DMS53 treated with DMSO at 0.1 percent for 48 hours (cell line): ENCODE data around the gene PAFAH2.

ENCODE experiments used
- DNase-seq: peaks from one replicate; lab custom pipeline; 2025; ENCODE audit not compliant: unreplicated experiment; lab: John Stamatoyannopoulos, UW

PAFAH2 gene

DNA sequence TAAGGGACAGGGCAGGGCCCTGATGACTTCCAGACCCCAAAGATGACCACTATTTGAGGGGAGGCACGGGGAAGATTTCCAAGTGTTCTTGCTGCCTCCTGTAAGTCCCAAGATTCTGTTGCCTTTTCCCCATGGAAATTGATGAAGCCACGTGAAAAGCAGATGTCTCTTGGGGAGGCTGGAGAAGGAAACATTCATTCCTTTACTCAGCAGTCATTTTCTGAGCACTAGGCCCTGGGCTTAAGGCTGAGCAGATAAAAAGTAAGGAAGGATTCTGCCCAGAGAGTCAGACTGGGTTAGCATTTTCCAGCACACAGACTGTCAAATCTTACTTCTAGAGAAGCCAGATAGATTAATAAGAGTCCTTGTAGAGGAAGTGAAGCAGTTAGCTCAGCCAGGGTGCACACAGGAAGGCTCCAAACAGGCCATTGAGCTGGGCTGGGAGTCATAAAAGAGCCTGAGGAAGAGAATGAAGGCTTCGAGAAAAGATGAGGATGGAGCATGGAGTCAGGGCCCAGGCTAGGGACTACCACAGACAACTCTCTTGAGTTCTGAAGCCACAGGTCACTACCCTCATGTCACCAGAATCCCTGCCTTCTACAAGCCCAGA, 33.9 kb upstream of the PAFAH2 start:
- no peak for DNase-seq

- no peak for DNase-seq
These were observed 33.3 kb upstream of the PAFAH2 start for GRCh38 chr1:26031196-26031595.

- no peak for DNase-seq
These were observed 32.1 kb upstream of the PAFAH2 start for GRCh38 chr1:26029864-26030481.

- DNase-seq = no peak
These were observed 31.4 kb upstream of the PAFAH2 start for GRCh38 chr1:26029054-26029863.

- no peak for DNase-seq
These were observed 30.7 kb upstream of the PAFAH2 start for GRCh38 chr1:26028490-26028980.

DNA sequence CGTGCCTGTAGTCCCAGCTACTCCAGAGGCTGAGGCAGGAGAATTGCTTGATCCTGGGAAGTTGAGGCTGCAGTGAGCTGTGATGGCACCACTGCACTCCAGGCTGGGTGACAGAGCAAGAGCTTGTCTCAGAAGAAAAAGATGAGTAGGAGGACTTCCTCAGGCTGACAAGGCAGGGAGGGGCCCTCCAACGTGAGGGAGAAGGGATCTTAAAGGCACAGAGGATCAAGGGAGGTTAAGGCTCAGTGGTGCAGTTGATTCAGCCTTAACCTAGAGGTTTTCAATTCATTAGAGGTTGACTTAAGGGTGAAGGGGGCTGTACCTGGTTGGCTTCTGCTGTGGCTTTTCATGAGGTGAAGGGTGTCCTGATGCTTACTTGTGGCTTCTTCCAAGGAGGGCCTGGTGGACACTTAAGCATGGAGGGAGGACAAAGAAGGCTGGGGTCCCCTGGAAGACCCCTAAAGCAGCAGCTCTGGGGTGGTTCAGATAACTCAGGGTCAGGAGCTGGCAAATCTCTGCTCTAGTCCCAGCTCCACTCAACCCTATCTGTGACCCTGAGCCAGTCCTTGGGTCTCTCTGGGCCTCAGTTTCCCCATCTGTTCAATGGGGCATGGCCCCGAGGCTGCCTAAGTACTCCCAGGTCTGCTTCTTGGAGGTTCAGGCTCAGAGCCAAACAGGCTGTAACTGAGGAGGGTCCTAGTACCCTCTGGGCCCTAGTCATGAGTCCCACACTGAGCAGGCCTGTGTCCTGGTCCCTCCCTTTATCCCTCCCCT, 30.0 kb upstream of the PAFAH2 start:
- DNase-seq = no peak

- DNase-seq = no peak
These were observed 27.7 kb upstream of the PAFAH2 start for GRCh38 chr1:26025517-26025916.

GRCh38 chr1:26025060-26025459, 27.2 kb upstream of the PAFAH2 start:
- DNase-seq = no peak

GRCh38 chr1:26023826-26024225, 26.0 kb upstream of the PAFAH2 start:
- DNase-seq = no peak

- no peak for DNase-seq
These were observed 25.1 kb upstream of the PAFAH2 start for GRCh38 chr1:26023009-26023408.

DNA sequence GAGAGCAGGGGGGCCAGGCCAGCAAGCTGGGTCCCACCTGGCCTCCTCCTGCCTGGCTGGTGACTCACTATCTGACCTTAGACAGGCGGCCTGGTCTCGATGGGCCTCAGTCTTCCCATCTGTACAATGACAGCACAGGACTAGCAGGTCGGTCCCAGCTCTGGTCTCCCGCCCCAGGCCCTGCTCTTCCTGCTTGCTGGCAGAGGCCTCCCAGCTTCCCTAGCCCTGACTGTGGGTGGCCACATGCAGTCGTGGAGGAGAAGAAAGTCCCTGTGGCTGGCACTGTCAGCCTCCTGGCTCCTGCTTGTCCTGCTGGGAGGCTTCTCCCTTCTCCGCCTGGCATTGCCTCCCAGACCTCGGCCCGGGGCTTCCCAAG, 24.5 kb upstream of the PAFAH2 start:
- no peak for DNase-seq

GRCh38 chr1:26021647-26022403, 24.0 kb upstream of the PAFAH2 start, which contains the start of gene EXTL1:
Gene EXTL1, plus strand, starts transcription at chr1:26021775. Its CDS starts 872 bp downstream, at chr1:26022647.
- DNase-seq = no peak

GRCh38 chr1:26020941-26021646, 23.2 kb upstream of the PAFAH2 start:
- no peak for DNase-seq

DNA sequence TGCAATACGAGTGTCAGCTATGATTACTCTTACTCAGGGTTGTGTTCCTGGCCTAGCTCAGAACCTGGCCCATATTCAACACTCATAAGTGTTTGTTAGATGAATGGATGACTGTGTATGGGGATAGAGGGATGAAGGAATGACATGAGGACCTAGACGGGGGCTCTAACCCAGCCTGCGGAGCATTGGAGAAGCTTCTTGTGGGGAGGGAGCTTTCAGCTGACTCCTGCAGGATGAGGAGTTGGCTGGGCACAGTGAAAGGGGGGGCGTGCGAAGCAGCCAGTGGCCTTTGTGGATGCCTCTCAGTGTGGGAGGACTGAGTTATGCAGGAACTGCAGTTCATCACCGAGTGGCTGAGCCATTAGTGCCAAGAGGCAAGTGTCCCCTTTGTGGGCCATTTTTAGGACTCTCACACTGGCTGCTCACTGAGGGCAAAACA, 22.5 kb upstream of the PAFAH2 start:
- no peak for DNase-seq

DNA sequence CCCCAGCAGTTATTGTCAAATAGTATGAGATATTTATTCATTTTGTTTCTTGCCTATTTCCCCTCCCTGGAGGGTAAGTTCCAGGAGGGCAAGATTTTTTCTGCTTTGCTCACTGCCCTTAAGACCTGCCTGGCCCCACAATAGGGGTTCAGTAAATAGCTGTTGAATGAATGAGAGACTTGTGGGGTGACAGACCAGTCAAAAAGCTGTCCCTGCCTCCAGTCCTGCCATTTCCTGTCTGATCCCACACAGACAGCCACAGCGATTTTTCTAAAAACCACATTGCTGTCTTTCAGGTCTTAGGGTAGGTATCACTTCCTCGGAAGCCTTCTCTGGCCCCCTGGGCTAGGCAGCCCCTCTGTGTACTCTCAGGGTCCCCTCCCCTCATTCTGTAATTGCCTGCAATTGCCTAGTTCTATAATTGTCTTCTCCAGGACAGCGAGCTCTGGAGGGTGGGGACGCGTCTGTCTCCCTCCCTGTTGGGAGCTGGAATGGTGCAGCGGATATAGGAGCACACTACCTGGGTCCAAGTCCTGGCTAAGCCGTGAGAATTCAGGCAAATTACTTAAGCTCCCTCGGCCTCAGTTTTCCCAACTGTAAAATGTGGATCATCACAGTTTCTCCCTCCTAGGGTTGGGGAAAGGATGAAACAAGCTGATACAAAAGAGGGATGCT, 21.9 kb upstream of the PAFAH2 start:
- DNase-seq = no peak

DNA sequence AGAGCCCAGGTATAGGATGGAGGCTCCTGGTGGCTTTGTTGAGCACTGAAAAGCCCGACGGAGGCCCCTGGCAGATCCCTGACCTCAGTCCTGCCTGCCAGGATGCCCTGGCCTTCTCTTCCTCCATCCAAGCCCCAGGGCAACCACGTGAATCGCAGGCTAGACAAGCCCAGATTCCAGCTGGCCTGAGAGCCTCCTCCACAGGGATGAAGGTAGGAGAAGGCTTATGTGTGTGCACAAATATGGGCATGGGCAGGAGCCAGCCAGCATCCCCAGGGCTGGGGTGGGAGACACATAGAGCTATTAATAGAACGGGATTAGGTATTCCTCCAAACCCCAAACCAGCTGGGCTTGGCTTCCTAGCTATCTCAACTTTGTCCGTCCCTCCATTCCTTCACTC, 19.7 kb upstream of the PAFAH2 start:
- no peak for DNase-seq

DNA sequence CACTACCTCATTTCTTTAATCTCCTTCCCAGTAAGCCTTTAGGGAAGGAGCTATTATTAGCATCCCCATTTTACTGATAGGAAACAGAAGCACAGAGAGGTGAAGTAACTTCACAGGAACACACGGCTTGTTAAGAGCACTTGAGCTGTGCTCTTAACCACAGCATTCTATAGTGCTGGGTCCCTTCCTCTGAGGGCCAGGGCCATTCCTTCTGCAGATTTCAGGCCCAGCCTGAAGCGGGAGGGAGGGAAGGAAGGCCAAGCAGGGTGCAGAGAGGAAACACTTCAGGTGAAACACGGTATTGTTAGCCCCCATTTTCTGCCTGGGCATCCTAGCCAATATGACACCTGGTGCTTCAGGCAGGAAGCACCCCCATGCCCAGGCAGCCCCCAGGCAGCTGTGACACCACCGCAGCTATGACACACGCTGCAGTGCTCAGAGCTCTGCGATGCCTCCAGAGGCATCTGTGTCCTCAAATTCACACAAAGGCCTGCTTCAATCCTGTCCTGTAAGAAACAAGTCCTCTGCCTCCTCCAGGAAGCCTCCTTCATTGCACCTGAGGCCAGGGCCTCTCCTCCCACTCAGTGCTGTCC, 19.2 kb upstream of the PAFAH2 start:
- no peak for DNase-seq

- DNase-seq = no peak
These were observed 18.5 kb upstream of the PAFAH2 start for GRCh38 chr1:26016258-26016952.
